Upper lobe of left lung (tissue), 6 donors: ENCODE results near the gene OPRM1. TPM values are rescaled to one million over a fixed set of nuclear protein-coding genes. Genes with fewer than 3 reads are reported as not detected.
"Not testable (repeated sequence)": the region's sequence is repeated elsewhere in the genome, so short reads cannot be mapped to it uniquely, and the experiment has no call there.

Experiments
- ATAC-seq, 2 donors: fragments of 200-7000 bp; cut with Tn5 transposase; one replicate each; pipeline ENCODE4 v1.9.1; 2022; ENCODE audit warnings: mild to moderate bottlenecking in 2 of 2, moderate library complexity in 2 of 2; ENCODE audit not compliant: low FRiP score in 2 of 2
- DNase-seq, 2 donors: peaks; one replicate each; pipeline ENCODE4 v3.0.0-alpha.2; 2019 to 2020
- H3K27ac ChIP-seq, 4 donors: fragments of 200-600 bp; sonication (generic); one replicate each; pipeline ENCODE4 v1.5.1; 2016 to 2019
- H3K27me3 ChIP-seq, 4 donors: fragments of 200-600 bp; sonication (generic); one replicate each; pipeline ENCODE4 v1.5.1; 2017 to 2019
- H3K36me3 ChIP-seq, 4 donors: fragments of 200-600 bp; sonication (generic); one replicate each; pipeline ENCODE4 v1.5.1; 2016 to 2019
- H3K4me1 ChIP-seq, 4 donors: fragments of 200-600 bp; sonication (generic); one replicate each; pipeline ENCODE4 v1.5.1; 2018 to 2019
- H3K4me3 ChIP-seq, 4 donors: fragments of 200-600 bp; sonication (generic); one replicate each; pipeline ENCODE4 v1.5.1; 2017 to 2019; ENCODE audit warnings: mild to moderate bottlenecking in 2 of 4, moderate library complexity in 1 of 4
- H3K9me3 ChIP-seq, 4 donors: fragments of 200-600 bp; sonication (generic); one replicate each; pipeline ENCODE4 v1.5.1; 2018 to 2019
- EP300 ChIP-seq, 4 donors: sonication (generic); formaldehyde crosslinking; IDR thresholded peaks; one replicate each; pipeline ENCODE4 v1.5.1; 2017; ENCODE audit warnings: antibody characterized with exemption in 4 of 4, control low read depth in 2 of 4
- POLR2A ChIP-seq, 4 donors: fragments of 450-650 bp; IDR thresholded peaks; one replicate each; pipeline ENCODE4 v1.5.1; 2016 to 2017; ENCODE audit warnings: antibody characterized with exemption in 4 of 4, mild to moderate bottlenecking in 2 of 4
- POLR2AphosphoS5 ChIP-seq, 2 donors: sonication (generic); formaldehyde crosslinking; IDR thresholded peaks; one replicate each; pipeline ENCODE4 v1.5.1; 2017; ENCODE audit warnings: antibody characterized with exemption in 2 of 2
- WGBS, 2 donors: methylation state at CpG; one replicate each; pipeline ENCODE4 v1.1.5; 2017 to 2018; 5-methylcytosine and 5-hydroxymethylcytosine counted together
- total RNA-seq, 6 donors: library from RNA; depleted of rRNA in 4 of 6; stranded (reverse); fragments of >200 nt in 4 of 6; gene quantifications; one replicate each; pipeline versions ENCODE4 v1.1.0 to v1.2.1, GENCODE V29; 2016 to 2021
- TF ChIP-seq, protein P1 (sequence below), 6 experiments: fragments of 450-650 bp in 4 of 6; fragments of 200-600 bp in 2 of 6; sonication (generic) in 2 of 6; IDR thresholded peaks; one replicate each; pipeline ENCODE4 v1.5.1; 2016 to 2019; ENCODE audit warnings: antibody characterized with exemption in 6 of 6
- donor health status: DM: no; HTN: no; CAD: no; lungs with moderate emphysema.
- donor health status: DM: no; HTN: yes; CAD: no; lungs with severe emphysema.

The OPRM1 gene
- total RNA-seq, 6 donors from 2014 or later, result not detected

DNA sequence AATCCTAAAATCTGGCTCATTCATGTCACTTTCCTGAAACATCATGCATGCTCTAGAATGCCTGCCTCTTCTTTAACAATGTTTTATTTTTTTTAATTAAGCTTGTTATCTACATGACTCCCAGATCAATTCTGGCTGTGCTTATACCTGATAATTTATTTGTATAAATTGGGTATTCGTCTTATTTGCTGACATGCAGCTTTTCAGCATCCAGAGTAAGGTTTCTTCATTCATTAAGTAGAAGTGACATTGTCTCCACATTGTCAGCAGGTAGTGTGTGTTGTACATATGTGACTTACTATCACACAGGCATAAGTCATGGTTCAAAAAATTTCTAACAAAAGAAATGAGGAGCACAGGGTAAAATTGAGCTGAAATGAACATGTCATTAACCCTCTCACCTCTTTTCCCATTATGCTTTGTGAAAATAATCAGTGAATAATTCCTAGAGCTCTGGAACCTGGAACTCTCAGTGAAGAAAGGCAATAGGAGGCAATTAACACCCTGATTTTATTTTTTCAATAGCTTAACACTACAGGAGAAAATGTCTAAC lies 157.4 kb downstream of the OPRM1 start:
- Histone ChIP-seq H3K27me3 (no peaks in the 10 kb centered on the region), H3K27ac (no peak overlapping the region), H3K9me3 (no peaks in the 10 kb centered on the region), H3K4me3 (no peak overlapping the region), H3K4me1 (peaks cover 0 to 2% (median 0%) of the 10 kb centered on the region in 4 donors), H3K36me3 (no peaks in the 10 kb centered on the region)
- ATAC-seq (no peak), DNase-seq (no peak)
- WGBS, 2 donors, result 85 to 91% methylated on average over 1 of the region's 1 CpG
- no peak for TF ChIP-seq EP300 (IDR thresholded peaks at IDR 0.05)

DNA sequence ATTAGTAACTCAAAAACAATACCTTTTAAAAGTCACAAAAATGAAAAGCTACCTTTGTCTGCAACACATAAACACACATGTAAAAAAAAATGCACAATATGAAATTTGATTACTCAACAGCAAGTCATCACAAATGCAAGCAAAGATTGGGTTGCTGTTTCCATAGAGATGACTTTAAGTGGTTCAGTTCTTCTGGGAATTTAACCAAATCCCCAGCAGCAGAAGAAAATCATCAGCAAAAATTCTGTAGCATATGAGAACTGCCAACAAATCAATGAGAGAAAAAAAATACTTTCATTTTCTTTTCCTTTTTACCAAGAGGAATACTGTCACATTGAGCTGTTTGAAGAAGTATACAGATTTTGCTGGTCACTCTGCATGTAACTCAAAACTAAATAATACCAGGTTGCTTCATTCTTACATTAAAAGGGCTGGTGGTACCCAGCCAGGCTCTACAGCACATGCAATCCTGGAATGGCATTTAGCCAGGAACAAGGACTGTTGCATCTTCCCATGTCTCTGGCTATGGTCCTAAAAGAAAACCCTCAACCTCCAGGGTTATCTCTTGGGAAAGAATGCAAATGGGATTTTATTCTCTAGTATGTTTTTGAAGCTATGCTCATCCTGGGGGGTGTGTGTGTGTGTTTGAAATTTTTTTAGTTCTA lies 158.3 kb downstream of the OPRM1 start:
- ATAC-seq (peak in 1 of 2 donors; percentile 44), DNase-seq (no peak)
- H3K27ac ChIP-seq, result no peak overlapping the region
- H3K36me3 ChIP-seq, result no peaks in the 10 kb centered on the region
- no peak overlapping the region for H3K4me3 ChIP-seq
- TF ChIP-seq POLR2AphosphoS5 (IDR thresholded peaks at IDR 0.05) (no peak), EP300 (IDR thresholded peaks at IDR 0.05) (no peak), POLR2A (IDR thresholded peaks at IDR 0.05) (no peak)
- TF ChIP-seq, protein P1, sequence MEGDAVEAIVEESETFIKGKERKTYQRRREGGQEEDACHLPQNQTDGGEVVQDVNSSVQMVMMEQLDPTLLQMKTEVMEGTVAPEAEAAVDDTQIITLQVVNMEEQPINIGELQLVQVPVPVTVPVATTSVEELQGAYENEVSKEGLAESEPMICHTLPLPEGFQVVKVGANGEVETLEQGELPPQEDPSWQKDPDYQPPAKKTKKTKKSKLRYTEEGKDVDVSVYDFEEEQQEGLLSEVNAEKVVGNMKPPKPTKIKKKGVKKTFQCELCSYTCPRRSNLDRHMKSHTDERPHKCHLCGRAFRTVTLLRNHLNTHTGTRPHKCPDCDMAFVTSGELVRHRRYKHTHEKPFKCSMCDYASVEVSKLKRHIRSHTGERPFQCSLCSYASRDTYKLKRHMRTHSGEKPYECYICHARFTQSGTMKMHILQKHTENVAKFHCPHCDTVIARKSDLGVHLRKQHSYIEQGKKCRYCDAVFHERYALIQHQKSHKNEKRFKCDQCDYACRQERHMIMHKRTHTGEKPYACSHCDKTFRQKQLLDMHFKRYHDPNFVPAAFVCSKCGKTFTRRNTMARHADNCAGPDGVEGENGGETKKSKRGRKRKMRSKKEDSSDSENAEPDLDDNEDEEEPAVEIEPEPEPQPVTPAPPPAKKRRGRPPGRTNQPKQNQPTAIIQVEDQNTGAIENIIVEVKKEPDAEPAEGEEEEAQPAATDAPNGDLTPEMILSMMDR (IDR thresholded peaks at IDR 0.05), result no peak
- no peaks in the 10 kb centered on the region for H3K9me3 ChIP-seq
- no peaks in the 10 kb centered on the region for H3K27me3 ChIP-seq
- peaks cover 0 to 2% (median 0%) of the 10 kb centered on the region in 4 donors for H3K4me1 ChIP-seq

DNA sequence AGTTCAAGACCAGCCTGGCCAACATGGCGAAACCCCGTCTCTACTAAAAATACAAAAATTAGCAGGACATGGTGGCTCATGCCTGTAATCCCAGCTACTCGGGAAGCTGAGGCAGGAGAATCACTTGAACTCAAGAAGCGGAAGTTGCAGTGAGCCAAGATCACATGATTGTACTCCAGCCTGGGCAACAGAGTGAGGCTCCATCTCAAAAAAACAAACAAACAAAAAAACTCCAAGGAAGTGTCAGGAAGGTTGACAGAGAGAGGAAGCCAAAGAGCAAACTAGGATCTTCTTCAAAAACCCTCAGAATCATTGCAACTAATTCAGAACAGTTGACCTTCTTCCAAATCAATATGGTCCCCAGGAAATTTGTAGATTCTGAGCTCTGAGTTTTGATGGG lies 162.6 kb downstream of the OPRM1 start:
- 81 to 95% methylated on average over 4 of the region's 4 CpGs for WGBS, 2 donors
- DNase-seq, H3K9me3 ChIP-seq, H3K4me1 ChIP-seq, H3K4me3 ChIP-seq, H3K27me3 ChIP-seq, H3K27ac ChIP-seq, H3K36me3 ChIP-seq: not testable (repeated sequence)
- ATAC-seq, result peak in 1 of 2 donors; percentile 78

DNA sequence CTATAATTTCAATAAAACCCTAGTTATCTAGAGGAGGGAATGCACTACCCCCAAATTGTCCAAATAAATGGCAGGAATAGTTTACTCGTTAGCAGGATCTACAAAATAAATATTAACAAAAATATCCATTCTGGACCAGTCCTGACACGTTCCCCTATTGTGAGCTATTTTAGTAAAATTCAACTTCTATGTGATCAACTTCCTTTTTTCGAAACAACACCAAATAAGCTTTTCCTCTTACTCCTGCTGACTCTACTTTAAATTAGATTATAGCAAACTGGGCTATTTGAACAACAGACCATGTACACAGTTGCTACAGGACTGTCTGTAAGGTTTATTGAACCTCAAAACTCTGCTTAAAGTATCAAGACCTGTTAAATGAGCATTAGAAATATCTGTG lies 163.3 kb downstream of the OPRM1 start:
- 62 to 64% methylated on average over 3 of the region's 3 CpGs for WGBS, 2 donors
- H3K27ac ChIP-seq, result no peak overlapping the region
- ATAC-seq, result peak in 1 of 2 donors; percentile 66
- H3K9me3 ChIP-seq, result no peaks in the 10 kb centered on the region
- no peaks in the 10 kb centered on the region for H3K36me3 ChIP-seq
- no peak for TF ChIP-seq EP300 (IDR thresholded peaks at IDR 0.05)
- no peak for TF ChIP-seq POLR2AphosphoS5 (IDR thresholded peaks at IDR 0.05)
- H3K27me3 ChIP-seq, result no peaks in the 10 kb centered on the region
- no peak overlapping the region for H3K4me3 ChIP-seq
- no peak for DNase-seq
- H3K4me1 ChIP-seq, result peaks cover 0 to 2% (median 0%) of the 10 kb centered on the region in 4 donors

DNA sequence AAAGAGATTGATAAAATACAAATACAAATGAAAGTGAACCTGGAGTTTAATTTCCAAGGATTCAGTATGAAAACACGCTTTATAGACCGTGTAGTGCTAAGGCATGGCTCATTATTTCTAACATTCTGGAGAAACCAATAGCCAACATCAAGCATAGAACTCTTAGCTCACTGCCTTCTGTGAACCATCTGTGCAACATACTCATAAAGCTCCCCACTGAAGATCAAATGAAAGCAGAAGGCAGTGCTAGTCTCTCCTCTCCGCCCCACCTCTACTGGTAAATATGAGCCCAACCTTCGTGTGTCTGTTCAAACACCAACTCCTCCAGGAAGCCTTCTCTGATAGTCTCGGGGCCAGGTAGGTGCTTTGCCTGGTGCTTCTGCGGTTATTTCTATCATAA lies 163.9 kb downstream of the OPRM1 start:
- Histone ChIP-seq H3K9me3 (no peaks in the 10 kb centered on the region), H3K27ac (no peak overlapping the region), H3K36me3 (no peaks in the 10 kb centered on the region), H3K4me1 (no peaks in the 10 kb centered on the region), H3K4me3 (no peak overlapping the region), H3K27me3 (no peaks in the 10 kb centered on the region)
- TF ChIP-seq, protein P1 (IDR thresholded peaks at IDR 0.05), result no peak
- TF ChIP-seq POLR2AphosphoS5 (IDR thresholded peaks at IDR 0.05) (no peak), POLR2A (IDR thresholded peaks at IDR 0.05) (no peak)
- DNase-seq (no peak), ATAC-seq (no peak)
- WGBS, 2 donors, result 84 to 91% methylated on average over 6 of the region's 6 CpGs

DNA sequence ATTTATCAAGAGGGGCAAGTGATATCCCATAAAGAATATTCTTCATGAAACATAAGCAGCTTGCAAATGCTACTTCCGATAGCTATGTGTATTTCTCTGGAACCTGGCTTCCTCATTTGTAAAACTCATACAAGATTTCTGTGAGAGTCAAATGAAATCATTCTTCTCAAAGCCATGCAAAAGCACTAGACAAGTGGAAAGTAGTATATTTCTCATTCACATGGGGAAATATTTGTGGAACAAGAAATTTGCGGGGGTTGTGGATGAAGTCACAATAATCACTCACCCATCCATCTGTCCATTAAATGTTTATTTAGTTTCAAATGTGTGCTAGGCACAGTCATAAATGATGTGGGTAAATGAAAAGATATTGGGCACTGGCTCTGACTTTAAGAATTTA lies 167.1 kb downstream of the OPRM1 start:
- no peak overlapping the region for H3K27ac ChIP-seq
- DNase-seq (no peak), ATAC-seq (no peak)
- no peaks in the 10 kb centered on the region for H3K9me3 ChIP-seq
- H3K4me1 ChIP-seq, result no peaks in the 10 kb centered on the region
- H3K36me3 ChIP-seq, result no peaks in the 10 kb centered on the region
- no peaks in the 10 kb centered on the region for H3K27me3 ChIP-seq
- 95 to 100% methylated on average over 2 of the region's 2 CpGs for WGBS, 2 donors
- TF ChIP-seq, protein P1 (IDR thresholded peaks at IDR 0.05), result no peak
- TF ChIP-seq POLR2AphosphoS5 (IDR thresholded peaks at IDR 0.05) (no peak), POLR2A (IDR thresholded peaks at IDR 0.05) (no peak), EP300 (IDR thresholded peaks at IDR 0.05) (no peak)
- H3K4me3 ChIP-seq, result no peak overlapping the region
